ENCODE data around the gene TBC1D13. TPM values are rescaled to one million over a fixed set of nuclear protein-coding genes. Genes with fewer than 3 reads are reported as not detected.
"Not testable (repeated sequence)": the region's sequence is repeated elsewhere in the genome, so short reads cannot be mapped to it uniquely, and the experiment has no call there.

Gene TBC1D13
- total RNA-seq, 5 donors from 2014 or later (not counting 1 experiment from before 2014, with no cell fraction given), result 27.6 to 34.3 (median 31.8) TPM

DNA sequence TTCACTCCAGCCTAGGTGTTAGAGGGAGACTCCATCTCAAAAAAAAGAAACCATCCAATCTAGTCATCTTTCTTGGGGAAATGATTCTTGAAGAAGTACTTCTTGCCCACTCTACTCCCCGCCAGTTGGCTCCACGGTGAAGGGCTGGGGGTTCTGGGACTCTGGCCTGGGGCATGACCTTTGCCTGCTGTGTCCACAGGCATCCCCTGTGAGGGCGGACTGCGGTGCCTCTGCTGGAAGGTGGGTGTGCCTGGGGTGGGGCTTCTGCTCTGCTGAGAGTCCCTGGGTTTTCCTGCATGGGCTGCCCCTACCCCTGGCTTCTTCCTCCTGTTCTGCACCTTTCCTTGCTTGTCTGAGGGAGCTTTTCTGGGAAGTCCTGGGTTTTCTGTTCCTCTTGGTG lies 3.5 kb downstream of the TBC1D13 start:
- peaks cover 30% of the 10 kb centered on the region for H3K36me3 Mint-ChIP-seq
- no peak overlapping the region for H3K27ac Mint-ChIP-seq
- DNase-seq (no peak), ATAC-seq (replicated peaks in 1 of 4) (no peak)
- peaks cover 16 to 41% (median 24%) of the 10 kb centered on the region in 3 donors for H3K4me1 Mint-ChIP-seq
- Histone ChIP-seq H3K9me3 (no peaks in the 10 kb centered on the region), H3K27ac (ENCODE audit: low read length) (no peak overlapping the region), H3K36me3 (ENCODE audit: control insufficient read depth in 2 of 2, extremely low read depth in 1 of 2, insufficient read depth in 1 of 2, low read length in 1 of 2) (peaks cover 26 to 49% of the 10 kb centered on the region in 2 donors), H3K27me3 (replicated peaks in 1 of 2; ENCODE audit: control insufficient read depth in 2 of 2, extremely low read depth in 1 of 2, insufficient read depth in 2 of 2, low read length in 1 of 2) (no peaks in the 10 kb centered on the region), H3K4me3 (ENCODE audit: control insufficient read depth in 1 of 2, extremely low read depth in 1 of 2, low read length in 1 of 2) (no peak overlapping the region), H3K4me1 (ENCODE audit: control insufficient read depth in 1 of 2, extremely low read depth in 1 of 2, insufficient read depth in 2 of 2, low read length in 2 of 2) (peaks cover 10 to 24% of the 10 kb centered on the region in 2 experiments)
- H3K4me3 Mint-ChIP-seq, result no peak overlapping the region
- ChIA-PET POLR2A (no interaction called here), CTCF (no interaction called here)
- no peaks in the 10 kb centered on the region for H3K27me3 Mint-ChIP-seq
- no peaks in the 10 kb centered on the region for H3K9me3 Mint-ChIP-seq
- WGBS (ENCODE audit: insufficient coverage), result 100% methylated on average over 1 of the region's 4 CpGs

DNA sequence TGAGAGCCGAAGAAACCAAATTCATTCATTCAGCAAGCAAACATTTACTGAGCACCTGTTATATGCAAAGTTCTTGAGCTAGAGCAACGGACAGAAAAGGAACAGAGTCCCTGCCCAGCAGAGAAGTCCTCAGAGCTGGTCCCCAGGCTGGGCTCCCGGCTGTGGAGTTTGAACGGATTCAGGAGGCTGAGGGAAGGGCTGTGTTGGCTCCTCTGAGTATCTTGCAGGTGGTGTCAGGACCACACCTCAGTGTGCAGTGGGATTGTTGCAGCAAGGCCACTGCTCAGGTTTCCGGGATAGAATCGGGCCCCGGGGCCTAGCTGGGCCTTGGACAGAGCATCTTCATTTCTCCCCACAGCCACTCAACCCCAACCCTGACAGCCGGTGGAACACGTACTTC lies 5.1 kb downstream of the TBC1D13 start:
- POLR2A ChIA-PET, result no interaction called here
- H3K27ac Mint-ChIP-seq, result no peak overlapping the region
- no peaks in the 10 kb centered on the region for H3K27me3 ChIP-seq (replicated peaks in 1 of 2; ENCODE audit: control insufficient read depth in 2 of 2, extremely low read depth in 1 of 2, insufficient read depth in 2 of 2, low read length in 1 of 2)

DNA sequence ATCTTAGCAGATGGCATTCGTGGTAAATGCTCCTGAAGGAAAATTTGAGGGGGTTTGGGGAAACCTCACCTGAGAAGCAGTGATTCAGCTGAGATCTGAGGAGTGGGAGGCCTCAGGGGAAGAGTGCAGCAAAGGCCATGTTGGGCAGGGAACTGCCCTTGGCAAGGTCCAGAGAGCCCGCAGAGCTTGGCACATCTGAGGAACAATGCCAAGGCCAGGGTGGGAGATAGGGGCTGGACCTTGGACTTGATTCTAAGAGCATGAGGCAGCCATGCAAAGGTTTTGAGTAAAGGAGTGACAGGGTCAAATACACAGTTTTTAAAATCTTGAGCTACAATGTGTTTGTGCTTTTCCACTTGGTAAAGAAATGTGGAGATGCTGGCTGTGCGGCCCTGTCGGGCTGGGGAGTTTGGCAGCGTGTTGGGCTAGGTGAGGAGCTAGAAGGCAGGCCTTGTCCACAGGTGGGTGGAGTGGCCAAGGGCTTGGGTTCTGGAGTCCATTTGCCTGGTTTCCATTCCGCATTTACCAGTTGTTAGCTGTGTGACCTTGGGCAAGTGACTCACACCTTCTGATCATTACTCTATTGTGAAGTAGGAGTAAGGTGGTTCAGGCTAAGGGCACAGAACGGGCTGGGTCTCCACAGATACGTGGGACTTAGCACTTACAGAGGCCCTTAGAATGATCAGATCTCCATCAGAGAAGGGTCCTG lies 6.1 kb downstream of the TBC1D13 start:
- Histone ChIP-seq H3K9me3 (no peaks in the 10 kb centered on the region), H3K36me3 (ENCODE audit: control insufficient read depth in 2 of 2, extremely low read depth in 1 of 2, insufficient read depth in 1 of 2, low read length in 1 of 2) (peaks cover 32 to 67% of the 10 kb centered on the region in 2 donors), H3K27ac (ENCODE audit: low read length) (no peak overlapping the region), H3K4me3 (ENCODE audit: control insufficient read depth in 1 of 2, extremely low read depth in 1 of 2, low read length in 1 of 2) (no peak overlapping the region), H3K4me1 (ENCODE audit: control insufficient read depth in 1 of 2, extremely low read depth in 1 of 2, insufficient read depth in 2 of 2, low read length in 2 of 2) (peaks cover 3 to 5% of the 10 kb centered on the region in 2 experiments), H3K27me3 (replicated peaks in 1 of 2; ENCODE audit: control insufficient read depth in 2 of 2, extremely low read depth in 1 of 2, insufficient read depth in 2 of 2, low read length in 1 of 2) (no peaks in the 10 kb centered on the region)
- ChIA-PET POLR2A (interaction anchor here in 1 of 2 donors (0.6 kb wide), 1 partner anchor 22 kb away, joined by 5 read pairs; no protein-coding TSS in a partner anchor), CTCF (no interaction called here)
- 90% methylated on average over 6 of the region's 8 CpGs for WGBS (ENCODE audit: insufficient coverage)
- Mint-ChIP-seq H3K27me3 (no peaks in the 10 kb centered on the region), H3K27ac (no peak overlapping the region), H3K4me3 (no peak overlapping the region), H3K36me3 (peaks cover 35% of the 10 kb centered on the region), H3K4me1 (peaks cover 12 to 27% (median 14%) of the 10 kb centered on the region in 3 donors), H3K9me3 (no peaks in the 10 kb centered on the region)
- DNase-seq (no peak), ATAC-seq (replicated peaks in 1 of 4) (no peak)

More for the DNA sequence above, 5.1 kb downstream of the TBC1D13 start:
- Histone ChIP-seq H3K9me3 (no peaks in the 10 kb centered on the region), H3K4me1 (ENCODE audit: control insufficient read depth in 1 of 2, extremely low read depth in 1 of 2, insufficient read depth in 2 of 2, low read length in 2 of 2) (peaks cover 9 to 15% of the 10 kb centered on the region in 2 experiments), H3K4me3 (ENCODE audit: control insufficient read depth in 1 of 2, extremely low read depth in 1 of 2, low read length in 1 of 2) (no peak overlapping the region), H3K27ac (ENCODE audit: low read length) (no peak overlapping the region), H3K36me3 (ENCODE audit: control insufficient read depth in 2 of 2, extremely low read depth in 1 of 2, insufficient read depth in 1 of 2, low read length in 1 of 2) (peaks cover 27 to 59% of the 10 kb centered on the region in 2 donors)
- H3K36me3 Mint-ChIP-seq, result peaks cover 30% of the 10 kb centered on the region
- DNase-seq (no peak), ATAC-seq (replicated peaks in 1 of 4) (no peak)
- CTCF ChIA-PET, result interaction anchor here in 1 of 2 donors (0.6 kb wide), 1 partner anchor 147 kb away, joined by 4 read pairs; no protein-coding TSS in a partner anchor
- H3K4me3 Mint-ChIP-seq, result no peak overlapping the region
- peaks cover 16 to 35% (median 20%) of the 10 kb centered on the region in 3 donors for H3K4me1 Mint-ChIP-seq
- H3K9me3 Mint-ChIP-seq, result no peaks in the 10 kb centered on the region
- no peaks in the 10 kb centered on the region for H3K27me3 Mint-ChIP-seq
- WGBS (ENCODE audit: insufficient coverage), result 98% methylated on average over 7 of the region's 9 CpGs

DNA sequence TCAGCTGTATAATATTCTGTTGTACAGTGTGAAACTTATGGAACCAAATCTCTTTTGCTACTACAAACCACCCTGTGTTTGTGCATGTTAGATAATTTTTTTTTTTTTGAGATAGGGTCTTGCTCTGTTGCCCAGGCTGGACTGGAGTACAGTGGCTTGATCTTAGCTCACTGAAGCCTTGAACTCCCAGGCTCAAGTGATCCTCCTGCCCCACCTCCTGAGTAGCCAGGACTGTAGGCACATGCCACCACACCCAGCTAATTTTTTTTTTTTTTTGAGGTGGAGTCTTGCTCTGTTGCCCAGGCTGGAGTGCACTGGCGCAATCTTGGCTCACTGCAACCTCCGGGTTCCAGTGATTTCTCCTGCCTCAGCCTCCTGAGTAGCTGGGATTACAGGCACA lies 7.9 kb downstream of the TBC1D13 start:
- DNase-seq; H3K27me3 ChIP-seq (replicated peaks in 1 of 2; ENCODE audit: control insufficient read depth in 2 of 2, extremely low read depth in 1 of 2, insufficient read depth in 2 of 2, low read length in 1 of 2); POLR2A ChIA-PET; H3K27me3 Mint-ChIP-seq; H3K9me3 Mint-ChIP-seq; H3K27ac ChIP-seq (ENCODE audit: low read length); H3K4me1 ChIP-seq (ENCODE audit: control insufficient read depth in 1 of 2, extremely low read depth in 1 of 2, insufficient read depth in 2 of 2, low read length in 2 of 2); CTCF ChIA-PET; H3K9me3 ChIP-seq; H3K27ac Mint-ChIP-seq; H3K4me3 Mint-ChIP-seq; ATAC-seq (replicated peaks in 1 of 4); H3K4me3 ChIP-seq (ENCODE audit: control insufficient read depth in 1 of 2, extremely low read depth in 1 of 2, low read length in 1 of 2): not testable (repeated sequence)
- H3K36me3 ChIP-seq (ENCODE audit: control insufficient read depth in 2 of 2, extremely low read depth in 1 of 2, insufficient read depth in 1 of 2, low read length in 1 of 2), result peaks cover 42 to 75% of the 10 kb centered on the region in 2 donors
- no CpG with 5 or more reads among the region's 2 CpGs for WGBS (ENCODE audit: insufficient coverage)
- Mint-ChIP-seq H3K36me3 (peaks cover 40% of the 10 kb centered on the region), H3K4me1 (peaks cover 0 to 14% (median 2%) of the 10 kb centered on the region in 3 donors)

DNA sequence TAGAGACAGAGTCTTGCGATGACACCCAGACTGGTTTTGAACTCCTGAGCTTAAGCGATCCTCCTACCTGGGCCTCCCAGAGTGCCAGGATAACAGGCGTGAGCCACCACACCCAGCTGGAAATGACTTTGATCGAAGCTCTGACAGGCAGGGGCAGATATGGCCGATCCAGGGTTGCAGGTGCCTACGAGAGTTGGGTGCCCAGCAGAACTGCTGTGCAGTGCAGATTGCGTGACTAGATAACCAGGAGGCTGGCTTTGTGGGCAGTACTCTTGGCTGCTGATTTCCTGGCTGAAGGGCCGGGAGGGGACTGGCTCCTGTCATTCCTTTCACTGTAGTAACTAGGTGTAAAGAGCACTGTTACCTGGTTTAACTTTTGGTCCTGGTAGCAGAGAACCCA lies 11.8 kb downstream of the TBC1D13 start:
- no peak overlapping the region for H3K4me3 Mint-ChIP-seq
- ATAC-seq (replicated peaks in 1 of 4), result no peak
- CTCF ChIA-PET, result interaction anchor here in 1 of 2 donors (0.6 kb wide), 1 partner anchor 20 kb away, joined by 3 read pairs; the partner anchor contains the start of gene ENDOG
- Histone ChIP-seq H3K9me3 (no peaks in the 10 kb centered on the region), H3K27ac (ENCODE audit: low read length) (no peak overlapping the region), H3K4me3 (ENCODE audit: control insufficient read depth in 1 of 2, extremely low read depth in 1 of 2, low read length in 1 of 2) (no peak overlapping the region), H3K4me1 (ENCODE audit: control insufficient read depth in 1 of 2, extremely low read depth in 1 of 2, insufficient read depth in 2 of 2, low read length in 2 of 2) (no peaks in the 10 kb centered on the region), H3K27me3 (replicated peaks in 1 of 2; ENCODE audit: control insufficient read depth in 2 of 2, extremely low read depth in 1 of 2, insufficient read depth in 2 of 2, low read length in 1 of 2) (no peaks in the 10 kb centered on the region), H3K36me3 (ENCODE audit: control insufficient read depth in 2 of 2, extremely low read depth in 1 of 2, insufficient read depth in 1 of 2, low read length in 1 of 2) (peaks cover 19 to 64% of the 10 kb centered on the region in 2 donors)
- WGBS (ENCODE audit: insufficient coverage), result 85% methylated on average over 7 of the region's 8 CpGs
- no peaks in the 10 kb centered on the region for H3K9me3 Mint-ChIP-seq
- POLR2A ChIA-PET, result no interaction called here
- H3K27ac Mint-ChIP-seq, result no peak overlapping the region
- no peaks in the 10 kb centered on the region for H3K27me3 Mint-ChIP-seq
- peaks cover 0 to 2% (median under 1%) of the 10 kb centered on the region in 3 donors for H3K4me1 Mint-ChIP-seq
- DNase-seq, result no peak
- H3K36me3 Mint-ChIP-seq, result peaks cover 43% of the 10 kb centered on the region

DNA sequence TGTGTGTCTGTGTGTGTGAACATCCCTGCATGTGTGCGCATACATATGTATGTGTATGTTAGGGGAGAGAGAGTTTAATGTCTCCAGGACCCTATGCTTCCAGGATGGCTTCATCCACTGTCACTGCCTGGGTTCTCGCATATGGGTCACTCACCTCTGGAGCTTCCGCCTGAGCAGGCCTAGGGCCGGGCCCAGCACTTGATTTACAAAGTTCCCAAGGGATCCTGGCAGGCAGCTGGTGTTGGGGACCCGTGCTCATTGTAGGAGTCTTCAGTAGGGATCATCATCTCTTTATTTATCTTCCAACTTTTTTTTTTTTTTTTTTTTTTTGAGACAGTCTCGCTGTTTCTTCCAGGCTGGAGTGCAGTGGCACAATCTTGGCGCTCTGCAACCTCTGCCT lies 13.0 kb downstream of the TBC1D13 start:
- H3K36me3 ChIP-seq (ENCODE audit: control insufficient read depth in 2 of 2, extremely low read depth in 1 of 2, insufficient read depth in 1 of 2, low read length in 1 of 2), result peaks cover 20 to 65% of the 10 kb centered on the region in 2 donors
- Mint-ChIP-seq H3K4me3 (no peak overlapping the region), H3K4me1 (no peaks in the 10 kb centered on the region), H3K9me3 (no peaks in the 10 kb centered on the region), H3K27me3 (no peaks in the 10 kb centered on the region), H3K27ac (no peak overlapping the region), H3K36me3 (peaks cover 41% of the 10 kb centered on the region)
- ChIA-PET POLR2A (interaction anchor here in 1 of 2 donors (0.8 kb wide), 1 partner anchor 11 kb away, joined by 7 read pairs; no protein-coding TSS in a partner anchor), CTCF (no interaction called here)
- 100% methylated on average over 3 of the region's 7 CpGs for WGBS (ENCODE audit: insufficient coverage)
- no peaks in the 10 kb centered on the region for H3K4me1 ChIP-seq (ENCODE audit: control insufficient read depth in 1 of 2, extremely low read depth in 1 of 2, insufficient read depth in 2 of 2, low read length in 2 of 2)
- ATAC-seq (replicated peaks in 1 of 4), result no peak
- H3K27me3 ChIP-seq (replicated peaks in 1 of 2; ENCODE audit: control insufficient read depth in 2 of 2, extremely low read depth in 1 of 2, insufficient read depth in 2 of 2, low read length in 1 of 2), result no peaks in the 10 kb centered on the region
- H3K9me3 ChIP-seq, result no peaks in the 10 kb centered on the region
- no peak overlapping the region for H3K4me3 ChIP-seq (ENCODE audit: control insufficient read depth in 1 of 2, extremely low read depth in 1 of 2, low read length in 1 of 2)
- DNase-seq, result no peak
- H3K27ac ChIP-seq (ENCODE audit: low read length), result no peak overlapping the region

All from T-cell (primary cell).